ENCODE measurements around the gene CAMKMT. TPM values are rescaled to one million over a fixed set of nuclear protein-coding genes. Genes with fewer than 3 reads are reported as not detected.

Gene CAMKMT
- total and polyA plus RNA-seq, 2 experiments from 2014 or later = 26.5 to 29.5 TPM

GRCh38 chr2:44798139-44798659 lies 436.5 kb downstream of the CAMKMT start (continued):
- TF ChIP-seq REST (IDR thresholded peaks at IDR 0.05; ENCODE audit: unreplicated experiment) (no peak), STAT1 (IDR thresholded peaks at IDR 0.05; ENCODE audit: unreplicated experiment) (no peak), JUNB (IDR thresholded peaks at IDR 0.05; ENCODE audit: unreplicated experiment) (no peak), NANOG (IDR thresholded peaks at IDR 0.05; ENCODE audit: borderline replicate concordance) (no peak), EZH2phosphoT487 (IDR thresholded peaks at IDR 0.05; ENCODE audit: unreplicated experiment) (no peak)

- Histone ChIP-seq H3K27ac (ENCODE audit: low read depth) (no peak overlapping the region), H3K36me3 (ENCODE audit: insufficient read depth) (no peaks in the 10 kb centered on the region), H3F3A (replicated peaks; ENCODE audit: low read depth) (peaks cover 24% of the 10 kb centered on the region), H3K79me2 (replicated peaks; ENCODE audit: insufficient read depth) (no peaks in the 10 kb centered on the region), H3K4me2 (no peak overlapping the region), H3K4me1 (ENCODE audit: insufficient read depth) (peaks cover 34% of the 10 kb centered on the region), H2AFZ (no peak overlapping the region), H3K9me2 (ENCODE audit: insufficient read depth) (no peaks in the 10 kb centered on the region), H3K4me3 (no peak overlapping the region), H3K27me3 (ENCODE audit: insufficient read depth) (peaks cover 38% of the 10 kb centered on the region), H4K20me1 (replicated peaks; ENCODE audit: insufficient read depth) (no peaks in the 10 kb centered on the region)
- peaks cover 32% of the 10 kb centered on the region for H3K27me3 Mint-ChIP-seq (ENCODE audit: insufficient read depth, low read depth, poor library complexity)
- peaks cover 52% of the 10 kb centered on the region for H3K4me1 Mint-ChIP-seq
- DNase-seq (ENCODE audit: low spot score) (no peak), ATAC-seq (no peak)
- H3K4me3 Mint-ChIP-seq = no peak overlapping the region
- no peak overlapping the region for H3K27ac Mint-ChIP-seq
- peaks cover 3% of the 10 kb centered on the region; the same call in 2 of the 3 replicates for H3K9me3 Mint-ChIP-seq
- no peaks in the 10 kb centered on the region; the same call in 2 of the 3 replicates for H3K36me3 Mint-ChIP-seq (ENCODE audit: low read depth)
- TF ChIP-seq ZNF462 (CRISPR knock-in tag; IDR thresholded peaks at IDR 0.05) (no peak), CTCF (conservative IDR thresholded peaks at IDR 0.05; ENCODE audit: low read depth in 2 of 2) (no peak), NANOG (IDR thresholded peaks at IDR 0.05; ENCODE audit: borderline replicate concordance) (no peak), CREB1 (CRISPR knock-in tag; IDR thresholded peaks at IDR 0.05; ENCODE audit: low read depth) (no peak), ETS1 (IDR thresholded peaks at IDR 0.05) (no peak), ZNF331 (CRISPR knock-in tag; IDR thresholded peaks at IDR 0.05; ENCODE audit: low read depth) (no peak), EZH2 (IDR thresholded peaks at IDR 0.05; ENCODE audit: low read depth, unreplicated experiment) (no peak), POLR2AphosphoS5 (IDR thresholded peaks at IDR 0.05; ENCODE audit: low read depth) (no peak), ZNF114 (CRISPR knock-in tag; IDR thresholded peaks at IDR 0.05) (no peak)
Observed at GRCh38 chr2:44799105-44799504, 437.4 kb downstream of the CAMKMT start.

All from GM23338 (cell line).